Endothelial cell of umbilical vein (primary cell): ENCODE measurements around the gene ZBTB44. TPM values are rescaled to one million over a fixed set of nuclear protein-coding genes. Genes with fewer than 3 reads are reported as not detected.
"Not testable (repeated sequence)": the region's sequence is repeated elsewhere in the genome, so short reads cannot be mapped to it uniquely, and the experiment has no call there.

ENCODE experiments used
- BruUV-seq: library from RNA; stranded (reverse); fragments of 400-500 nt; replicated peaks from 2 replicates; lab custom pipeline; 2021; lab: Mats Ljungman, UMichigan
- CTCF ChIA-PET: fragments of 300-600, 350-600 bp; sonication (Branson Sonifier 250); formaldehyde crosslinking; loops from one replicate; lab custom pipeline; 2021; ENCODE audit warnings: antibody characterized with exemption, inconsistent platforms; lab: Charles Lee
- POLR2A ChIA-PET: fragments of 300-600, 350-600 bp; sonication (Branson Sonifier 250); formaldehyde crosslinking; loops from one replicate; lab custom pipeline; 2021; ENCODE audit warnings: antibody characterized with exemption, inconsistent platforms; lab: Charles Lee
- DNase-seq: peaks from one replicate; pipeline ENCODE4 v3.0.0-alpha.2; 2011; ENCODE audit warnings: low read depth, low spot score
- FAIRE-seq: peaks from 2 replicates; lab custom pipeline; 2011; peaks lifted over from hg19 to GRCh38; lab: Jason Lieb, UNC
- H2AFZ ChIP-seq: 2 replicates; pipeline ENCODE4 v1.6.0; 2012; ENCODE audit warnings: low read depth, low read length, control low read depth, inconsistent platforms
- H3K27ac ChIP-seq: 2 replicates; pipeline ENCODE4 v1.5.1; 2011; ENCODE audit warnings: low read depth, mild to moderate bottlenecking, control low read depth, low read length, moderate library complexity; ENCODE audit not compliant: insufficient read depth
- H3K27me3 ChIP-seq, 2 experiments: 2 replicates each; pipeline versions ENCODE4 v1.6.0 to v1.6.1; 2011; ENCODE audit warnings: low read length in 2 of 2, mixed read lengths in 1 of 2; ENCODE audit not compliant: control insufficient read depth in 2 of 2, insufficient read depth in 2 of 2
- H3K36me3 ChIP-seq, 2 experiments: 2 replicates in 1 of 2; 3 replicates in 1 of 2; pipeline ENCODE4 v1.5.1; 2011; ENCODE audit warnings: low read length in 2 of 2, mild to moderate bottlenecking in 1 of 2, moderate library complexity in 1 of 2; ENCODE audit not compliant: control insufficient read depth in 2 of 2, insufficient read depth in 2 of 2; ENCODE audit errors: extremely low read depth in 1 of 2
- H3K4me1 ChIP-seq: 3 replicates; pipeline ENCODE4 v1.5.1; 2011; ENCODE audit warnings: mild to moderate bottlenecking, low read length; ENCODE audit not compliant: control insufficient read depth, insufficient read depth; ENCODE audit errors: extremely low read depth
- H3K4me2 ChIP-seq: 2 replicates; pipeline ENCODE4 v1.6.1; 2011; ENCODE audit warnings: low read length, control low read depth, mixed read lengths; ENCODE audit not compliant: insufficient read depth
- H3K4me3 ChIP-seq, 3 experiments: fragments of 200-600 bp in 1 of 3; sonication (generic), shearing (Covaris generic) in 1 of 3; replicated peaks in 1 of 3; 2 replicates each; pipeline ENCODE4 v1.5.1; 2011 to 2016; ENCODE audit warnings: control low read depth in 3 of 3, low read length in 3 of 3, mild to moderate bottlenecking in 2 of 3, inconsistent platforms in 1 of 3, low read depth in 1 of 3, moderate library complexity in 1 of 3; ENCODE audit not compliant: insufficient read depth in 1 of 3
- H3K79me2 ChIP-seq: 2 replicates; pipeline ENCODE4 v1.6.0; 2012; ENCODE audit warnings: low read length, inconsistent platforms; ENCODE audit not compliant: control insufficient read depth, insufficient read depth
- H3K9ac ChIP-seq: replicated peaks from 2 replicates; pipeline ENCODE3; 2011; ENCODE audit warnings: low read length, control low read depth; ENCODE audit not compliant: insufficient read depth; ENCODE audit errors: extremely low read depth
- H3K9me1 ChIP-seq: replicated peaks from 3 replicates; pipeline ENCODE4 v1.6.0; 2011; ENCODE audit warnings: mild to moderate bottlenecking, low read length; ENCODE audit not compliant: control insufficient read depth, insufficient read depth; ENCODE audit errors: extremely low read depth
- H3K9me3 ChIP-seq: replicated peaks from 2 replicates; pipeline ENCODE4 v1.5.1; 2012; ENCODE audit warnings: low read length, inconsistent platforms; ENCODE audit not compliant: control insufficient read depth, insufficient read depth
- H4K20me1 ChIP-seq: replicated peaks from 2 replicates; pipeline ENCODE3; 2011; ENCODE audit warnings: mild to moderate bottlenecking, low read length; ENCODE audit not compliant: control insufficient read depth, insufficient read depth; ENCODE audit errors: extremely low read depth
- POLR2A ChIP-seq: IDR thresholded peaks from 2 replicates; pipeline ENCODE4 v1.6.1; 2012; ENCODE audit warnings: low read depth, mild to moderate bottlenecking, control low read depth, low read length
- dilution Hi-C: fragments of 300-500 bp; cut with MboI; formaldehyde crosslinking; loops from one replicate; pipeline ENCODE4 v1.15.0; 2019; ENCODE audit warnings: low sequenced_read_pairs; ENCODE audit not compliant: extremely low pct_ligation_motif_present
- intact Hi-C: fragments of 100-400 bp; cut with micrococcal nuclease; formaldehyde crosslinking; loops from one replicate; pipeline ENCODE4 v1.10.0; 2022
- polyA plus RNA-seq, 4 experiments: library from polyadenylated mRNA; depleted of rRNA in 3 of 4; stranded (reverse) in 3 of 4; unstranded in 1 of 4; fragments of >200 nt; gene quantifications; 2 replicates each; pipeline versions ENCODE4 v1.2.1 to v1.2.3, GENCODE V29; 2011 to 2012; ENCODE audit warnings: missing spikeins in 1 of 4
- total RNA-seq: library from RNA; stranded (reverse); gene quantifications from 2 replicates; pipeline ENCODE4 v1.2.3, GENCODE V29; 2021

The ZBTB44 gene
- total and polyA plus RNA-seq, 2 donors (not counting 3 experiments of a cell fraction or from before 2014, with no cell fraction given): 8.7 to 24.4 TPM

GRCh38 chr11:130234315-130234714 is 80.4 kb downstream of the ZBTB44 start:
- H3K4me2 ChIP-seq: no peak overlapping the region
- dilution Hi-C loops: no loop called here
- FAIRE-seq: no peak
- no peaks in the 10 kb centered on the region for H3K9me1 ChIP-seq
- H4K20me1 ChIP-seq: no peaks in the 10 kb centered on the region
- ChIA-PET CTCF (no interaction called here), POLR2A (no interaction called here)
- no peaks in the 10 kb centered on the region for H3K9me3 ChIP-seq
- H3K27ac ChIP-seq: no peak overlapping the region
- DNase-seq: no peak
- no peak for TF ChIP-seq POLR2A
- no peak overlapping the region for H3K4me3 ChIP-seq
- peaks cover 0 to 2% of the 10 kb centered on the region in 2 experiments for H3K36me3 ChIP-seq
- BruUV-seq: no TSS peak
- no peak overlapping the region for H2AFZ ChIP-seq
- H3K27me3 ChIP-seq: no peaks in the 10 kb centered on the region
- no peak overlapping the region for H3K9ac ChIP-seq
- intact Hi-C loops: no loop called here
- no peaks in the 10 kb centered on the region for H3K4me1 ChIP-seq
- H3K79me2 ChIP-seq: no peaks in the 10 kb centered on the region

- BruUV-seq, H3K4me3 ChIP-seq, H3K4me2 ChIP-seq, FAIRE-seq, POLR2A ChIA-PET, H3K36me3 ChIP-seq, H3K9me3 ChIP-seq, H3K4me1 ChIP-seq, H3K79me2 ChIP-seq, H3K9ac ChIP-seq, CTCF ChIA-PET, H4K20me1 ChIP-seq, H3K9me1 ChIP-seq, H3K27ac ChIP-seq, intact Hi-C loops, H2AFZ ChIP-seq, DNase-seq, H3K27me3 ChIP-seq, dilution Hi-C loops: not testable (repeated sequence)
These were observed 80.8 kb downstream of the ZBTB44 start for GRCh38 chr11:130233888-130234287.

- H3K4me1 ChIP-seq, H3K36me3 ChIP-seq, H3K4me3 ChIP-seq, H3K9me3 ChIP-seq, CTCF ChIA-PET, H2AFZ ChIP-seq, H3K9me1 ChIP-seq, H4K20me1 ChIP-seq, H3K27me3 ChIP-seq, FAIRE-seq, dilution Hi-C loops, H3K4me2 ChIP-seq, POLR2A ChIA-PET, BruUV-seq, intact Hi-C loops, H3K79me2 ChIP-seq, H3K9ac ChIP-seq, H3K27ac ChIP-seq, DNase-seq: not testable (repeated sequence)
These were observed 81.2 kb downstream of the ZBTB44 start for GRCh38 chr11:130233486-130233885.
